H1 (cell line): ENCODE results near the gene CCDC91. TPM values are rescaled to one million over a fixed set of nuclear protein-coding genes. Genes with fewer than 3 reads are reported as not detected.

Experiments used
- ATF3 ChIP-seq: IDR thresholded peaks from 2 replicates; pipeline ENCODE4 v1.6.1; 2011; ENCODE audit warnings: low read depth, mild to moderate bottlenecking, low read length; ENCODE audit not compliant: insufficient read depth
- BACH1 ChIP-seq: IDR thresholded peaks from 2 replicates; pipeline ENCODE4 v1.6.1; 2012; ENCODE audit warnings: low read length, improper control_type of control experiment
- CTBP2 ChIP-seq: IDR thresholded peaks from 2 replicates; pipeline ENCODE4 v1.7.0; 2011; ENCODE audit warnings: borderline replicate concordance, mild to moderate bottlenecking, moderate library complexity, mixed read lengths, low read length; ENCODE audit not compliant: insufficient read depth, insufficient read length
- KDM5A ChIP-seq: fragments of 200-600 bp; IDR thresholded peaks from 2 replicates; pipeline ENCODE4 v1.7.1; 2012; ENCODE audit warnings: mild to moderate bottlenecking, low read length, inconsistent platforms, mixed read lengths
- RNF2 ChIP-seq: fragments of 200-900, 300-1000 bp; sonication (generic); IDR thresholded peaks from 2 replicates; pipeline ENCODE4 v1.7.1; 2016; ENCODE audit warnings: borderline replicate concordance, low read depth, mild to moderate bottlenecking, antibody characterized with exemption, low read length; ENCODE audit not compliant: poor library complexity, severe bottlenecking; ENCODE audit errors: missing control alignments
- RXRA ChIP-seq: IDR thresholded peaks from 2 replicates; pipeline ENCODE4 v1.6.1; 2011; ENCODE audit warnings: low read depth, mild to moderate bottlenecking, low read length, moderate library complexity; ENCODE audit not compliant: insufficient read depth
- SAP30 ChIP-seq: fragments of 300-600 bp; sonication (generic); IDR thresholded peaks from 2 replicates; pipeline ENCODE4 v1.7.1; 2012; ENCODE audit warnings: low read length, moderate library complexity, mild to moderate bottlenecking, inconsistent platforms; ENCODE audit not compliant: insufficient read depth, insufficient replicate concordance
- TAF1 ChIP-seq: IDR thresholded peaks from 2 replicates; pipeline ENCODE4 v1.6.1; 2011; ENCODE audit warnings: mild to moderate bottlenecking, low read depth, low read length
- TCF12 ChIP-seq: IDR thresholded peaks from 2 replicates; pipeline ENCODE4 v1.6.1; 2011; ENCODE audit warnings: low read depth, mild to moderate bottlenecking, low read length
- polyA plus RNA-seq, 7 experiments: library from polyadenylated mRNA; depleted of rRNA in 3 of 7; stranded (reverse) in 5 of 7; unstranded in 2 of 7; fragments of >200 nt in 5 of 7; fragments of 200-250 nt in 2 of 7; gene quantifications; 1 replicate in 5 of 7; 2 replicates in 1 of 7; 4 replicates in 1 of 7; pipeline versions ENCODE4 v1.2.1 to v1.2.3, GENCODE V29; 2011 to 2013; ENCODE audit warnings: missing spikeins in 2 of 7, mixed read lengths in 2 of 7
- total RNA-seq: library from RNA; stranded (reverse); fragmentation: NEBNext Ultra II Directional; extraction: Animal tissue kit (Norgen Biotek cat#: 25700); gene quantifications from 2 replicates; pipeline ENCODE4 v1.2.1, GENCODE V29; 2021
- TF ChIP-seq, protein P1 (sequence below): IDR thresholded peaks from 2 replicates; pipeline ENCODE4 v1.6.1; 2012; ENCODE audit warnings: inconsistent platforms

Gene CCDC91
- total and polyA plus RNA-seq, 2 of the 8 experiments (the other 6 are each of a cell fraction or from before 2014, with no cell fraction given): 8.6 to 23.1 TPM

- TF ChIP-seq RNF2 (no peak), BACH1 (no peak), TAF1 (no peak), TCF12 (no peak), RXRA (no peak), ATF3 (no peak), SAP30 (no peak), CTBP2 (no peak), KDM5A (no peak)
- TF ChIP-seq, protein P1, sequence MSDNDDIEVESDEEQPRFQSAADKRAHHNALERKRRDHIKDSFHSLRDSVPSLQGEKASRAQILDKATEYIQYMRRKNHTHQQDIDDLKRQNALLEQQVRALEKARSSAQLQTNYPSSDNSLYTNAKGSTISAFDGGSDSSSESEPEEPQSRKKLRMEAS: no peak
Measured at GRCh38 chr12:28409892-28410291, 219.6 kb downstream of the CCDC91 start (continued).
